Calu3 (cell line): ENCODE results near the gene ATP8A2. TPM values are rescaled to one million over a fixed set of nuclear protein-coding genes. Genes with fewer than 3 reads are reported as not detected.

Experiments used
- BruUV-seq: library from RNA; stranded (reverse); fragments of 400-500 nt; replicated peaks from 2 replicates; lab custom pipeline; 2021; lab: Mats Ljungman, UMichigan
- CTCF ChIA-PET: fragments of 300-600 bp; sonication (Branson Sonifier 250); formaldehyde crosslinking; loops from one replicate; lab custom pipeline; 2022; ENCODE audit warnings: antibody characterized with exemption; lab: Charles Lee
- DNase-seq: peaks from one replicate; pipeline ENCODE4 v3.0.0; 2022
- H3K27ac Mint-ChIP-seq: one replicate; pipeline ENCODE4 v1.8.0; 2022; ENCODE audit warnings: mixed read lengths; ENCODE audit not compliant: unreplicated experiment
- H3K27me3 Mint-ChIP-seq: one replicate; pipeline ENCODE4 v1.8.0; 2022; ENCODE audit warnings: mixed read lengths; ENCODE audit not compliant: unreplicated experiment
- H3K36me3 Mint-ChIP-seq: one replicate; pipeline ENCODE4 v1.8.0; 2022; ENCODE audit warnings: mild to moderate bottlenecking, moderate library complexity, mixed read lengths; ENCODE audit not compliant: insufficient read depth, unreplicated experiment
- H3K4me1 Mint-ChIP-seq: one replicate; pipeline ENCODE4 v1.8.0; 2022; ENCODE audit warnings: mild to moderate bottlenecking, low read depth, mixed read lengths; ENCODE audit not compliant: unreplicated experiment
- H3K4me3 Mint-ChIP-seq: one replicate; pipeline ENCODE4 v1.8.0; 2022; ENCODE audit warnings: mild to moderate bottlenecking, low read depth, moderate library complexity, mixed read lengths; ENCODE audit not compliant: unreplicated experiment
- H3K9me3 Mint-ChIP-seq: one replicate; pipeline ENCODE4 v1.8.0; 2022; ENCODE audit warnings: low read depth, mixed read lengths; ENCODE audit not compliant: unreplicated experiment
- intact Hi-C: fragments of 100-400 bp; cut with micrococcal nuclease; formaldehyde crosslinking; loops from one replicate; pipeline ENCODE4 v1.10.0; 2022; ENCODE audit not compliant: unreplicated experiment
- total RNA-seq: library from RNA; stranded (reverse); gene quantifications from 2 replicates; pipeline ENCODE4 v1.2.3, GENCODE V29; 2022
- TF ChIP-seq, protein P1 (sequence below): fragments of 200-600 bp; IDR thresholded peaks from one replicate; pipeline ENCODE4 v1.8.0; 2022; ENCODE audit warnings: antibody characterized with exemption; ENCODE audit not compliant: unreplicated experiment

Gene ATP8A2
- total RNA-seq, 1 experiment from 2014 or later = 0.05 TPM

DNA sequence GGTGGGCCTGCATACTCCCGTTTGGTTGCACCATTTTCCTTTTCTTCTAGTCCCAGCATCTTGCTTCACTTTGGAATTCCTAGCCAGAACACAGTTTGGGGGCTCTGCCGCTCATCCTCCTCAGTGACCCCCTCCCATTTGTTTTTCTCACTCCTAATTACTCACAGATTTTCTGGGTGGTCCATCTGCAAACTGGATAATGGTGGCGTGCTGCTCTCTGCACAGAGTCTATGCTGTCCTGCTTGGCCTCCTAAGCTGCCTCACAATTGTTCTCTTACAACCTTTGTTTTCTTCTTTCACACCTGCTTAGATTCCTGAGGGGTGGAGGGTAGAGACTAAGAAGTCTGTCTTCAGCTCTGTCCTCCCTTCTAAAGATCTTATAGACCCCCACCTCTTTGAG is 599.3 kb downstream of the ATP8A2 start:
- intact Hi-C loops = no loop called here
- BruUV-seq = no TSS peak
- no peaks in the 10 kb centered on the region for H3K9me3 Mint-ChIP-seq
- H3K4me3 Mint-ChIP-seq = no peak overlapping the region
- TF ChIP-seq, protein P1, sequence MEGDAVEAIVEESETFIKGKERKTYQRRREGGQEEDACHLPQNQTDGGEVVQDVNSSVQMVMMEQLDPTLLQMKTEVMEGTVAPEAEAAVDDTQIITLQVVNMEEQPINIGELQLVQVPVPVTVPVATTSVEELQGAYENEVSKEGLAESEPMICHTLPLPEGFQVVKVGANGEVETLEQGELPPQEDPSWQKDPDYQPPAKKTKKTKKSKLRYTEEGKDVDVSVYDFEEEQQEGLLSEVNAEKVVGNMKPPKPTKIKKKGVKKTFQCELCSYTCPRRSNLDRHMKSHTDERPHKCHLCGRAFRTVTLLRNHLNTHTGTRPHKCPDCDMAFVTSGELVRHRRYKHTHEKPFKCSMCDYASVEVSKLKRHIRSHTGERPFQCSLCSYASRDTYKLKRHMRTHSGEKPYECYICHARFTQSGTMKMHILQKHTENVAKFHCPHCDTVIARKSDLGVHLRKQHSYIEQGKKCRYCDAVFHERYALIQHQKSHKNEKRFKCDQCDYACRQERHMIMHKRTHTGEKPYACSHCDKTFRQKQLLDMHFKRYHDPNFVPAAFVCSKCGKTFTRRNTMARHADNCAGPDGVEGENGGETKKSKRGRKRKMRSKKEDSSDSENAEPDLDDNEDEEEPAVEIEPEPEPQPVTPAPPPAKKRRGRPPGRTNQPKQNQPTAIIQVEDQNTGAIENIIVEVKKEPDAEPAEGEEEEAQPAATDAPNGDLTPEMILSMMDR = no peak
- no peak for DNase-seq
- peaks cover 8% of the 10 kb centered on the region for H3K4me1 Mint-ChIP-seq
- H3K27ac Mint-ChIP-seq = no peak overlapping the region
- H3K27me3 Mint-ChIP-seq = no peaks in the 10 kb centered on the region
- CTCF ChIA-PET = no interaction called here
- H3K36me3 Mint-ChIP-seq = no peaks in the 10 kb centered on the region

DNA sequence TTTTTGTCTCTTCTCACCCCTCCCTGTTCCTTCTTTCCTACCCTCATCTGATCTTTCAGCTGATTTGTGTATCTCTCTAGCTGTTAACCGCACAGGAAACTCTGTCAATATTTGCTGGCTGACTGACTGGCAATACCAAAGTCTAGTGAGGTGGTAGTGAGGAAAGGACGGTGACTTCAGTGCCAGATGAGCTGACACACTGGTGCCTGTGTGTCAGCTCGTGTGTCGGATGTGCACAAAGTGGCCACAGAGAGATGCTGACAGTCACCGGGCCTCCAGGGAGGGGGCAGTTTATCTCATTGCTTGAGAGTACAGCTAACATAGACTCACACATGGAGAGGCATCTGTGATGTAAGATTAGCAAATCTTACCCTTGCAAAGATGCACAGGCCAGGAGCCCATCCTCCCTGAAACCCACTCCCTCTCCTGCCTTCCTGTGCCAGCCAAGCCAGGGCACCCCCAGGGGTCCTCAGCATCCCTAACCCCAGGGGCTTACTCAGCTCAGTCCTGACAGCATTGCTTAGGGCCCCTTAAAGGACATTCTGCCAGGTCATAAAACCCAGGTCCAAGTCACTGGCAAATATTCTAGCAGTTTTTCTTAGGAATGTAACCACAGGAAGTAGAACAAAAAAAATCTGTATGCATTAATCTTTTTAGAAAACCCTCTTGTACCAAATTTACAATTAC is 599.8 kb downstream of the ATP8A2 start:
- BruUV-seq = no TSS peak
- CTCF ChIA-PET = interaction anchor here (0.6 kb wide), 1 partner anchor 20 kb away, joined by 3 read pairs; no protein-coding TSS in a partner anchor
- Mint-ChIP-seq H3K9me3 (no peaks in the 10 kb centered on the region), H3K4me1 (peaks cover 8% of the 10 kb centered on the region), H3K36me3 (no peaks in the 10 kb centered on the region), H3K4me3 (no peak overlapping the region), H3K27me3 (no peaks in the 10 kb centered on the region), H3K27ac (no peak overlapping the region)
- DNase-seq = no peak
- TF ChIP-seq, protein P1 = no peak
- intact Hi-C loops = no loop called here

DNA sequence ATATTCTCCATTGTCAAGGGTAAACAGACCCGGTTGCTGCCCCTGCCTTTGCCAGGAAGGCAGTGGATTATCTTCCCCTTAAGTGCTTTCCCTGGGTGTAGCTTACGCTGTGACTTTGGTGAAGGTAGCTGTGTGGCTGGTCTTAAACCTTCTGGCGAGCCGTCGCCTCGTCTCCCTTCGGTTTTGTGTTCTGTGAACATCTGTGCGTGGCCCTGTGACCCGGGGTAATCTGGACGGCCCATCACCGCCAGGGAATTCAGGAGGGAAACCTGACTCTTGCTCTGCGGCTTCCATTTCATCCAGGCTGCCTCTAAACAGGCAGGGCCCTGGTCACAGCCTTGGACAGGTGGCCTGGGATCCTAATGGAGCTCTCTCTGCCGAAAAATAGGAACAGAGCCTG is 601.3 kb downstream of the ATP8A2 start:
- H3K27ac Mint-ChIP-seq = no peak overlapping the region

DNA sequence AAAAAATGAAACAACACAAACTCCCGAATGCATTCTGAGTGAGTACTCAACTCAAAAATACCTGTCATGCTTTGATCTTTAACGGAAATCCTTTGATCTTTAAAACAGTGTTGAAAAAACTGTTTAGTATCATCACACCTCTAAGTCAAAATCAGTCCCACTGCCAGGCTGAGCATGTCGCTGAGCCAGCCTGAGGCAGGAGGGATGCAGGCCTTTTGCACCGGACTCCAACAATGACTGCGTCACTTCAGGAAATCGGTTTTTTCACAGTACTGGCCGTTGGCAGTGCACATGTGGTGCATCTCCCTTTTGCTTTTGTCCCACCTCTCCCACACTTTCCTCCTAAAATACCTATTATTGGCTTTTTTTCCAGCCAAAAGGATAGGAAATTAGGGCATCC is 601.8 kb downstream of the ATP8A2 start:
- Mint-ChIP-seq H3K4me3 (no peak overlapping the region), H3K27me3 (no peaks in the 10 kb centered on the region), H3K27ac (no peak overlapping the region), H3K36me3 (no peaks in the 10 kb centered on the region), H3K4me1 (peaks cover 16% of the 10 kb centered on the region), H3K9me3 (no peaks in the 10 kb centered on the region)
- TF ChIP-seq, protein P1 = no peak
- BruUV-seq = no TSS peak
- DNase-seq = no peak
- intact Hi-C loops = no loop called here
- CTCF ChIA-PET = no interaction called here

More for the DNA sequence above, 601.3 kb downstream of the ATP8A2 start:
- H3K9me3 Mint-ChIP-seq = no peaks in the 10 kb centered on the region
- no TSS peak for BruUV-seq
- TF ChIP-seq, protein P1 = no peak
- no peaks in the 10 kb centered on the region for H3K27me3 Mint-ChIP-seq
- intact Hi-C loops = no loop called here
- H3K4me3 Mint-ChIP-seq = no peak overlapping the region
- CTCF ChIA-PET = no interaction called here
- peaks cover 16% of the 10 kb centered on the region for H3K4me1 Mint-ChIP-seq
- H3K36me3 Mint-ChIP-seq = no peaks in the 10 kb centered on the region
- no peak for DNase-seq
